NCI-H460 (cell line): ENCODE results near the gene PLCB1. TPM values are rescaled to one million over a fixed set of nuclear protein-coding genes. Genes with fewer than 3 reads are reported as not detected.

Source experiments
- DNase-seq: peaks from one replicate; pipeline ENCODE4 v3.0.0-alpha.2; 2016; ENCODE audit warnings: low read depth; ENCODE audit errors: extremely low read depth
- total RNA-seq: library from RNA; depleted of rRNA; stranded (reverse); fragments of >200 nt; shearing (Covaris generic); gene quantifications from 2 replicates; pipeline ENCODE4 v1.2.3, GENCODE V29; 2014

PLCB1 gene
- total RNA-seq, 1 experiment from 2014 or later, result 74.0 TPM

DNA sequence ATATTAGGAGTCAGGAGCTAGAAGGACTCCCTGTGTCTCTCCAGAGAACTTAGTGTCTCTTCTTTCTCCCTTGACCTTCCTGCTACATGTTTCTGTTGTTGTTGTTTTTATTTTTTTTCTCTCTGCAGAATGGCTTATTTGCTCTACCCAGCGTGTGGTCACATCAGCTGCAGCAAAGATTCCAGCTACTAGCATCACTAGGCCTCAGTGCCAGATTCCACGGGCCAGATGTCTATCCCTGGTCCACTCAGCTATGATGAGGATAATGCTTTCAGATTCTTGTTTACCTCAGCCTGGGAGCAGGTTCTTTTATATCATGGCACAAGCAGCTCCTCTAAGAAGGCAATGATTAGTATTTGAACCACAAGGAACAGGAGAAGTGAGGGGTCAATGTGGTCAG is 110.0 kb downstream of the PLCB1 start:
- no peak for DNase-seq

DNA sequence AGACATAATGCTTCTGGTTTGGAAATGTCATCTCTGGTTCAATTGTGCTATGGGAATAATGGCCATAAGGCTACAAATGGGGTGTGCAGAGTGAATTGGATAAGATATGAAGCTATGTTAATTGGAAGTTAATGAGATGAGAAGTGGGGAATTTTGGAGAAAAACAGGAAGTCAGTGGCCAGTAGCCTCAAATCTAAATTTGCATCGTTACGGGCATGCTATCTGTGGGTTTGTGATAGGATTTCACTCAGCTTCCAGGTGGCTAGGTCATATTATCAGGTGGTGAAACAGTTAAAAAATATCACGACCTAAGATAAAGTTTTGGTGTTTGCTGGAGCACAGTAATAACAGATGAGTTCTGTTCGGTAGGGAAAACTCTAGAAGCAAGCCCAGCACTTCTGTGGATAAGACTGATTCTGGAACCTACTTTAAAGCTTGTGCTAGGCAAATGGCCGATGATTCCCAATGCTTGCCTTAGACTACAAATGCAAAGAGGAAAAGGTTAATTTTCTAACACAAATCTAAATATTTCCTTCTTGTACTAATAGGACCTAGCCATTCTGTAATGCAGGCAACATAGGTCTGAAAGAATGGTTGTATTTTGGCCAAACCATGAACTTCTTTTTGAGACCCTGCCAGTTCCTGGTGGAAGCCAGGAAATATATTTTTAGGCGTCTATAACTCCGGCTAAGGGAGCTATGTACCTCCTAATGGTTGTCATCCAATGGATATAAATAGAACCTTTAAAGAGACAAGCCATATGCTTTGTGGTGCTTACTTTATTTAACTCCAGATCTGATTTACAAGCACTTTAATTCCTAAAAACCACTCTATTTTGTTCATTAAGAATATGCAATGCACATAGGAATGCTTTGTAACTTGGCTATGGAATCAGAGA is 111.0 kb downstream of the PLCB1 start:
- DNase-seq, result no peak

DNA sequence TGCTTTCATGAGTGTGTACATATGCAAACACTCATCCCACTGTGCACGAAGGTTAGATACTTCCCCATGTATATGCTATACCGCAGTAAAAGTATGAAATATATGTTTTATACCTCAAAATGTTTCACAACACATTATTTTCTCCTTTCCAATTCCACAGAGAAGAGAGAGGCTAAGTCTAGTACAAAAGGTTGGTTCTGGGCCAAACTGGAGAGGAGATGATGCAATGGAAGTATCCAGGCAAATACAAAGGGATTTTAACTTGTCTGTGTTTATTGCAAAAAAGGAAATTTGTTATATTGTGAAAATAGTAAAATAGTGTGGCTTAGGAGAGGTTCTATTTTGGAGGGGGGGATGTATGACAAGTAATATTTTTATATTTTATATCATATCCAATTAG is 112.6 kb downstream of the PLCB1 start:
- DNase-seq, result peak; percentile 4

DNA sequence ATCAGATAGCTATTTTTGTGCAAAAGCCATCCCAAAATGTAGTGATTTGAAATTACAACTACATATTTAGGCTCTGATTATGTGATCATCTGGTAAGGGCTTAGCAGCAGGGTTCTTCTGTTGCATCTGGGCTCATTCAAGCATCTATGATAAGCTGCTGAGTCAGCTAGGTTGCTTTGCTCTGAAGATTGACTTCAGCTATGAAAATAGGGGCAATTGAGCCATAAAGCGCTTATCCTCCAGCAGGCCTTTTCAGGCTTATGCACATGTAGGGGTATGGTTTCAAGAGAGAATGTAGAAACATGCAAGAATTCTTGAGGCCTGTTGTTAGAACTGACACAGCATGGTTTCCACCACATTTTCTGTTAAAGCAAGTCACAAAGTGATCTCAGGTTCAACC is 114.1 kb downstream of the PLCB1 start:
- no peak for DNase-seq

DNA sequence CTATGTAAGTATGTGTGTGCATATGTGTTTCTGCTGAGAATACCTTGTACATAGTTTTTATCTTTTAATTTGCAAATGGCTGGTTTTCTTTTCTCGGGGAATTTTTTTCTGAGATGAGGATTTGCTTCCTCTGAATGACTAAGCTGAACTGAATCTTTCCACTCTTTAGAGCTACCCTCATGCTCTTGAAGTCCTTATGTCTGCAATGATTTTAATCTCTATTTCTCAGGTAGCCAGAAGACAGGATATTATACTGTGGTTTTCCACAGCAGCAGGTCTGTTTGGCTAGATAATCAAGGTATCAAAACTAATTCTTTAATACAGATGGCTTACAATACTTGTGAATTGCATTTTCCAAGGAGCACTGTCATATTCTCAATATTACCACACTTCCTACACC is 114.7 kb downstream of the PLCB1 start:
- no peak for DNase-seq

DNA sequence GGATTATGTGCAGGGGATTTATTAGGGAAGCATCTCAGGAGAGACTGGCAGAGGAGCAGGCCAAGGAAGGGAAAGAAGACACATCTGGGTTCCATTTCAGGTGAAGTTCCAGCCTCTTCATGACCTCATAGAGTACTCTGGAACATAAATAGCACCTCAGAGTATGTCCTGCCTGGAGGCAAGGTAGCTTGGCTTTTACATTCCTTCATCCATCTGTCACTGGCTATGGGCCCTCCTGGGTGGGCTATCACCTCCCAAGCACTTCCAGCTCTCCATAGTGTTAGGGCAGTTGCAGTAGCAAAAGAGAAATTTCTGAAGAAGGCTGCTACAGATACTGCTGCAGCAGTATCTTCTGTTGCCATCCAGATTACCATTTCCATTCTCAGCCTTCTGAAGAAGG is 116.0 kb downstream of the PLCB1 start:
- DNase-seq, result no peak

DNA sequence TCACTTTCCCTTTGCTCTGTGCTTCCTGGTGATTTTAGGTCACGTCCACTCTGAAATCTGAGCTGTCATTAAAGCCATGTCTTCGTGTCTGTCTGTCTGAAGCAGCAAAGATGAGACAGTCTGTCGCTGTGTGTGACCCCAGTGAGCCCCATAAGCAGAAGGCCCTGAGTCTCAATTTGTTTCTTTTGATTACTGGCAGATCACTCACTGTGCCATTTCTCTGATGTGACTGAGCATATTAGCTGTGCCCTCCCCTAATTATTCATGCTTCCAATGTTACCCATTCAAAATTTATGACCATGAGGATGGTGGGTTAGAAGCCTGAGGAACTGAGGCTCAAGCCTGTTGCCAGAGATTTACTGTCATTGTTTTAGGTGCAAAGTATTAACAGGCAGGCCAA is 117.6 kb downstream of the PLCB1 start:
- no peak for DNase-seq

DNA sequence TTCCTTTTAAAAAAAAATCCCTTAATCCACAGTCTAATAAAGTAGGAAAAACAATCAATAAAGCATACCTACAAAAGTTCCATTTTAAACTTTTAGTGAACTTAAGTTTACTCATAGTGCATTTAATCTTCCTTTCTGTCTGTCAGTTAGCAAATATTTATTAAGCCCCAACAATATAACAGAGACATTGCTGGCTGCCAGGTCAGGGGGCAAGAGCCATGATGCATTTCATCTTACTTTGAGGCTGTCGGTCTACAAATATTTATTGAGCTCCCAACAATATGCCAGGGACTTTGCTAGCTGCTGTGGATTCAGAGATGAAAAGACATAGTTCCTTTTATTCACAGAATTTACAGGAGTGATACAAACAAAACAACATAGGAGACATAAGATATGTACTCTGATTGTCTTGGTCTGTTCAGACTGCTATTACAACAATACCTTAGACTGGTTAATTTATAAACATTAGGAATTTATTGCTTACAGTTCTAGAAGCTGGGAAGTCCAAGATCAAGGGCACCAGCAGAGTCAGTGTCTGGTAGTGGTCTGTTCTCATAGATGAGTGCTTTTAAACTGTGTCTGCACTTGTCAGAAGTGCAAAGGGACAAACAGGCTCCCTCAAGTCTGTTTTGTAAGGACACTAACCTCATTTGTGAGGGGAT is 118.6 kb downstream of the PLCB1 start:
- no peak for DNase-seq

DNA sequence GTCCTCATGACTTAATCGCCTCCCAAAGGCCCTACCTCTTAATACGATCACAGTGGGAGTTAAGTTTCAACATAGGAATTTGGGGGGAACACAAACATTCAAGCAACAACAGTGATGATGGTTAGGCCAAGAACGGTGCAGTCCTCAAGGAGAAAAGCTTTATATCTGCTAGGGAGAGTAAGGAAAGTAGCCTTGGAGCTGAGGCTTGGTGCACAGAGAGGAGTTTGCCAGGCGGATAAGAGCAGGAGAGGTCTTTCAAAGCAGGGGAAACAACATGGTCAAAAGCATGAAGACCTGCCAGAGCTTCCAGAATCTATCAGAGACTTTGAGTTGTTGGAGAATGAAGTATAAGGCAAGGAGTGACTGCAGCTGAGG is 119.1 kb downstream of the PLCB1 start:
- DNase-seq, result no peak

DNA sequence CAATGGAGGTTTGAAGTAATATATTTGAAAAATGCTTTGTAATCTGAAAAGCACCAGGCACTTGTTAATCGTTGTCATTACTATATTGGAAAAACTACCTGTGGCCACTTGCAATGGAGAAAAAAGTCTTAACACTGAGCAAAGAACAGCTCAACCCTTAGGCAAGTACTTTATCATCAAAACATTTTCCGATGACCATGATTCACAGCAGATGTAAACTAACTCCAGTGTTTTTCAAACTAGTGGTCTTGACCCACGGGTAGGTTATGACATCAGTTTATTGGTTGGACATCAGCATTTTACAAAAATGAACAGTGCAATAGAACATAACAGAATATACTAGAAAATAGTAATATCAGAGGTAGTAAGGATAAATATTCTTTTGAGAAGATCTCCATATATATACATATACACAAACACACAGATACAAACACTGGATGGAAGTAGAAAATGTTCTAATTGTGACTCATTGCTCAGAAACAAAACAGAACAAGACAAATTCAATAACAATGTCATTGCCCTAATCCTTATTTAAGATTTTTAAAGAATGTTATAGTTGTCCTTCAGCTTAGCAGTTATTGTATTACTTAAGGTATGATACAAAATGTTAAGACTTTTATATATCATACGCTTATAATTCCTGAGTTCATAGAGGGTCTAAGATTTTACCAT is 123.0 kb downstream of the PLCB1 start:
- no peak for DNase-seq

DNA sequence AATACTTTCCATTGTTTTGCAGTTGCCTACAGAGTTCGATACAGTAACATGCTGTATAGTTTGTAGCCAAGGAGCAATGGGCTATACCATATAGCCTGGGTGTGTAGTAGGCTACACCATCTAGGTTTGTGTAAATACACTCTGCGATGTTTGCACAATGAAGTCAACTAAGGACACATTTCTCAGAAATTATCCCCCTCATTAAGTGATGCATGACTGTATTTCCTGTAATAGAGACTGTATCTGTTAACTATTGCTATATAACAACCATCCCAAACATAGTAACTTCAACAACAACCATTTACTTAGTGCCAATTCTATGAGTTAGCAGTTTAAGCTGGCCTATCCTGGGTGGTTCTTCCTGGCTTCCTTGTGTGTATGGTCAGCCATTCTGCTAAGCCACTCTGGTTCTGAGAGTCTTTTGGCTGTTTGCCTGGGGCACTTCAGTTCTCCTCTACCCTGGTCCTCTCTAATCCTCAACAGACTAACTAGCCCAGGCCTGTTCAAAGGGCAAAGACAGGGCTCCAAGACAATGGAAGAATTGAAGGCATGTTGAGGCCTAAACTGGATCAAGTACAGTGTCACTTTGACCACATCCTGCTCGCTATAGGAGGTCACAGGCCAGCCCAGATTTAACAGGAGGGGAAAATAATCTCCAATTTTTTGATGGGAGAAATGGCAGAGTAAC is 124.0 kb downstream of the PLCB1 start:
- no peak for DNase-seq

DNA sequence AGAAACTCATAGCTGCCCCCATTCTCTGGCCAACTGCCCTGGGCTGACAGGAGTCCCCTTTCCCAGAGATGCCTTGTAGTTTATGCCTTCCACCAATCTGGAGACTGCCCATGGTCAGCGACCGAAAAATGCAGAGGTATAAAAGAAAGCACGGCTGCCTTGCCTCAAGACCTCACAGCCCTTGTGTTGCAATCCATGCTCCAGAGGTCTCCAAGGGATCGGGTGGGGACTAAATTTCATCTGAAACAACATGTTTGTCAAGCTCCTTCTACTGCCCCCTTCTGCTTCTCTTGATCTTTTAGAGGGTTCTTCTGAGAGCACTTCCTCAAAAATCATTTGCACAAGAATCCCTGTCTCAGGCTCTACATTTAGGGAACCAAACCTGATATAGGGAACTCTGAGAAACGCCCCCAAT is 128.8 kb downstream of the PLCB1 start:
- DNase-seq, result no peak

DNA sequence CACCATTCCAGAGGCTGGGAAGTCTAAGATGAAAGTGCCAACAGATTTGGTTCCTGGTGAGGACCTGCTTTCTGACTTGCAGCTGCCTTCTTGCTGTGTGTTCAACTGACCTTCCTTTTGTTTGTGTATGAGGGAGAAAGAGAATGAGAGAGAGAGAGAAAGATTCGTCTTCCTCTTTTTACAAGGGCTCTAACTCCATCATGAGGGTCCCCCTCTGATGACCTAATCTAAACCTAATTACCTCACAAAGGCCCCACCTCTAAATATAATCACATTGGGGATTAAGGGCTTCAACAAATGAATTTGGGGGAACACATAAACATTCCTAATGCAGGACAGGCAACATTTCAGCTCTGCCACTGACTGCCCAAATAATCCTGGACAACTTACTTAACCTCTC is 130.7 kb downstream of the PLCB1 start:
- no peak for DNase-seq

DNA sequence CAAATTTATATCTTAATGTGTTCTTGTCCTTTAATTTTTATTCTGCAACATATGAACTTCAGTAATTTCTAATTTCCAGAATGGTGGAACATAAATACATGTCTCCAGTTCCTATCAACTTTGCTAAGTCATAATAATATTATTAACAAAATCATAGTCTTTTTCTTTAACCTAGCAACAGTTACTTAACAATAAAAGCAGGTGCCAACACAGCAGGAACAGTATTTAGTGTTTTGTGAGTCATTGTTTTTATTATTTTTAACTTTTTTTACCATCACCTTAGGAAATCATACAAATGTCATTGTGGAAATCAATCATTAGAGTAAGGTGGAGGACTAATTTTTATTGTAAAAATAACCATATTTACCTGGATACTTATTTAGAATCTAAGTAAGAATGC is 133.5 kb downstream of the PLCB1 start:
- DNase-seq, result no peak

DNA sequence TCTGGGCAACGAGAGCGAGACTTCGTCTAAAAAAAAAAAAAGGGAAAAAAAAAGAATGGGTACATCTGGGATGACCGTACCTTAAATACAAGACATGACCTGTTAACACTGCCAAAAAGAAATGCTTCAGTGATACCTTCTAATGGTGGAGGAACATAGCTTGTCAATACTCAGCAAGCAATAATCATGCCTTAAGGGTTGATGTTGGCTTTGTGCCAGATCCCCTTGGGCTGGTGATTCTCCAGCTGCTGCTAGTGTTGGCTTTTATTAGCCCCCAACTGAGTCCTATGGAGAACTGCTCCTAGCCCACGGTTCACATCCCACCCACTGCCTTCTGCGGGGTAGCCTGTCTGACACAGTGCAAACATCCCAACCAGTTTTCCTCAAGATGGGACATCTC is 134.9 kb downstream of the PLCB1 start:
- DNase-seq, result no peak

DNA sequence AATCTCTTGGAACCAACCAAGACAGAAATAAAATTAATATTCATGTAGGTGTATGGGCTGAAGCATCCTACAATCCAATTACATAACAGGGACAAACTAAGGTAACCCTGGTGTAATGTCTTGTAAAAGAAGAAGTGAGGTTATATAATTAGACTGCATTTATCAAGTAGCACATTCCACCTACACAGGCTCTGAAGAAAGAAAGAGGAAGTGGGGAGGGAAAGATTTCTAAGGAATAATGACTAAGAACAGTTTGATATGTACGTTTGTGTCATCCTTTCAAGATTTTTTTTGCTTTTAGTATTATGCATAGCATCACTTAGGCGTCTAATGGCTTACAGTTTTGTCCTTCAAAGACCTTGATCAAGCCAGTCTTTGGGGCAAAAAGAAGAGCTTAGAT is 139.7 kb downstream of the PLCB1 start:
- no peak for DNase-seq

DNA sequence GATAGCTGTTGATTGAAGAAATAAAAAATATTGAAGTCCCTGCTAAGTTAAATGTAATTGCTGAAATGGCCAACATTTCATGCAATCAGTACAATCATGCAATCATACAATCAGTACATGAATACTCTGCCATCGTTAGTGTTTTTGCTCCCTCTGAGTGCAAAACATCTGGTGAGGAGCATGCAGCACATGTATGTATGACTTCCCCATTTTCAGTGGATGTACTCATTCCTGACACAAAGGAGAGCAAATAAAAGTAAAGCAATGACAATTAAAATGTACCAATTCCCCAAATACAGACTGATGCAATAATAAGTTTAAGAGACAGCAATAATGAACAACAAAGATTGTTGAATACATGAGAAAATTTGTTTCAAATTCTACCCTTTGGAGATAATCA is 140.7 kb downstream of the PLCB1 start:
- no peak for DNase-seq

DNA sequence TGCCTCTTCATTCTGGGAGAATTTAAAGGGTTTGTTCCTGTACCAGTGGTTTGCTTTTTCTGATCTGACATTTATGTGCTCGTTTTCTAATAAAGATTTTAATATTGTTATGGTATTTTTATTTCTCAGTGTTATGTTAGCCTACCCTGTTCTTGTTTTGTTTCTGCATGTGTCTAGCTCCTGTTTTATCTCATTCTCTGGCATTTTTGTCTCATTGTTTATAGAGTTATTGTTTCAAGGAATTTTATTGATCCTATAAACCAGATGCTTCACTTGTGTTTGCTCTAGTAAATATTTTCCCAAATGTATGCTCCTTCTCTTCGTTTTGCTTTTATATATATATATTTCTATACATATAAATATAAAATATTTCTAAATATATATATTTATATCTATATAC is 152.8 kb downstream of the PLCB1 start:
- no peak for DNase-seq

DNA sequence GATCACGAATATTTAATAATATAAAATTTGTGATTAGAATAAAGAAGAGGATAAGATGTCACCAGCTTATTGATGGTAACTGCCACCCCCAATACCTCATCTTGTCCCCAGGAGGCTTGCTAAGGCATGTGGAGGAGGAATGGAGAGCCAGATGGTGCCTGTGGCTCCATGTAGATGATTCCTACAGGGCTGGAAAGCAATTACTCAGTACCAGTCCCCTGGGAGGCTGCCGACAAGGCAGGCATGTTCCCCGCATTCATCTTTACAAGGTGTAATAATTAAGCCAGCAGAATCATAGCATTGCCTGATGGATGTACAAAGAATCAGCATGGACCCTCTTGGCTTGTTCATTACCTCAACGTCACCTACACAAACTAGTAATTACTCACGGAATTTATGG is 155.3 kb downstream of the PLCB1 start:
- DNase-seq, result no peak

DNA sequence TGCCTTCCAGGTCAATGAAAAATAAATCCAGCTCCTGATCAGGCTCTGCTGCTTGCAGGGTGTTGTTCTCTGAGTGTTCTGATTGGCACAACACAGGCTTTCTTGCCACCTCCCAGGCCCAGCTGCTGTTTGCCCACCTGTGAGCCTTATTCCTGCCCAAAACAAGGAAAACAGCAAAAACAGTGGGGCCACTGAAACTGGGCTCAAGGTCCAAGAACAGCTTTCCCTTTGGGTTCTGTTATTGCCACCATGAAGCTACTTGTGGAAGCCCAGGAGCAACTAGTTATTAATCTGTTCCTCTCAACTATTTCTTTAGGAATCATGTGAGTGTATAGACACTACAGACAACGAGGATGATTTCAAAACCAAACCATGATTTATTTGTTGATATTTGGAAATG is 159.1 kb downstream of the PLCB1 start:
- DNase-seq, result no peak

DNA sequence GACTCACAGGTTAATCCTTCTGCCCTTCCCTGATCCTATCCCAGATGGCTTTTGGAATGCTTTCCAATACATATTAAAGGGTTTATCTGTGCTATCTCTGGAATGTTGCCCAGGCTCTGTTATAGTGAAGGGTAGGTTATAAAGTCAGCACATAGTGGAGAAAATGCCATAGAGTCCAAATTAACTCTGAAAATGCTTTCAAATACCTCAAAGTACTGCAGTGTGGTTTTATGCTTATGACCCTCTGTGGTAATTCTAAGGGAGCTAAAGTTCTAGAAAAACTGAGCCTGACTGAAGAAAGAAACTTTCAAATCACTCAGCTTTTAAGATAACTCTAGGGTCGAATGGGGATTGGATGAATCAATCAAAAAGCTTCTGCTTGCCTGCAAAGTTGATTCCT is 159.8 kb downstream of the PLCB1 start:
- DNase-seq, result no peak
